K562 (cell line): ENCODE results near the gene TCHP. TPM values are rescaled to one million over a fixed set of nuclear protein-coding genes. Genes with fewer than 3 reads are reported as not detected.
A peak's percentile ranks its signal among the peaks of the same experiment; 100 is the strongest.

Experiments used
- BCOR ChIP-seq: fragments of 450-650 bp; IDR thresholded peaks from 2 replicates; pipeline ENCODE4 v1.6.1; 2016
- CBFA2T3 ChIP-seq: fragments of 450-650 bp; IDR thresholded peaks from 2 replicates; pipeline ENCODE4 v1.6.1; 2017
- RFX7 ChIP-seq: fragments of 250-450 bp; sonication (Bioruptor Pico); IDR thresholded peaks from 2 replicates; pipeline ENCODE4 v1.5.1; 2021; ENCODE audit warnings: mild to moderate bottlenecking
- ZNF253 ChIP-seq: fragments of 250-450 bp; sonication (Bioruptor Pico); conservative IDR thresholded peaks from 2 replicates; pipeline ENCODE4 v1.6.1; 2021; ENCODE audit warnings: mild to moderate bottlenecking
- polyA plus RNA-seq, 8 experiments: library from polyadenylated mRNA; depleted of rRNA in 4 of 8; stranded (reverse) in 5 of 8; unstranded in 3 of 8; fragments of >200 nt; fragmentation: Nextera tagmentation in 2 of 8; fragmentation: Illumina TruSeq in 1 of 8; extraction: Ambion mirVana in 2 of 8; extraction: Trizol in 1 of 8; gene quantifications; 2 replicates each; pipeline versions ENCODE4 v1.2.1 to v1.2.3, GENCODE V29; 2011 to 2014; ENCODE audit warnings: inconsistent platforms in 1 of 8, missing spikeins in 1 of 8
- total RNA-seq, 7 experiments: library from RNA; depleted of rRNA in 6 of 7; stranded (reverse); fragments of >200 nt in 6 of 7; fragmentation: Illumina TruSeq in 2 of 7; extraction: Trizol in 2 of 7; gene quantifications; 2 replicates each; pipeline versions ENCODE4 v1.2.1 to v1.2.3, GENCODE V29; 2011 to 2021; ENCODE audit warnings: low replicate concordance in 1 of 7
- TF ChIP-seq, protein P1 (sequence below), 2 experiments: fragments of 450-650 bp; formaldehyde crosslinking in 1 of 2; IDR thresholded peaks; 2 replicates each; pipeline versions ENCODE4 v1.4.0 to v1.6.1; 2014 to 2020; ENCODE audit warnings: mild to moderate bottlenecking in 2 of 2, borderline replicate concordance in 1 of 2, low read depth in 1 of 2
- TF ChIP-seq, protein P2 (sequence below): IDR thresholded peaks from 2 replicates; pipeline ENCODE4 v1.6.1; 2011; ENCODE audit warnings: borderline replicate concordance, low read depth, mild to moderate bottlenecking, moderate library complexity, low read length; ENCODE audit not compliant: insufficient read depth, poor library complexity, severe bottlenecking
- TF ChIP-seq, protein P3 (sequence below): fragments of 450-650 bp; IDR thresholded peaks from 2 replicates; pipeline ENCODE4 v1.6.1; 2018; ENCODE audit not compliant: partially characterized antibody
- TF ChIP-seq, protein P4 (sequence below): fragments of 250-450 bp; sonication (Bioruptor Pico); IDR thresholded peaks from 2 replicates; pipeline ENCODE4 v1.4.0; 2020
- TF ChIP-seq, protein P5 (sequence below): fragments of 450-650 bp; IDR thresholded peaks from 2 replicates; pipeline ENCODE4 v1.6.1; 2016; ENCODE audit warnings: low read depth, mild to moderate bottlenecking, moderate library complexity
- TF ChIP-seq, protein P6 (sequence below): sonication (generic); formaldehyde crosslinking; IDR thresholded peaks from 2 replicates; pipeline ENCODE4 v1.8.1; 2023; ENCODE audit warnings: mild to moderate bottlenecking, missing genetic modification reagents, moderate library complexity

The TCHP gene
- total and polyA plus RNA-seq, 9 of the 15 experiments (the other 6 are each of a cell fraction or from before 2014, with no cell fraction given) = 3.4 to 30.4 (median 19.7) TPM

DNA sequence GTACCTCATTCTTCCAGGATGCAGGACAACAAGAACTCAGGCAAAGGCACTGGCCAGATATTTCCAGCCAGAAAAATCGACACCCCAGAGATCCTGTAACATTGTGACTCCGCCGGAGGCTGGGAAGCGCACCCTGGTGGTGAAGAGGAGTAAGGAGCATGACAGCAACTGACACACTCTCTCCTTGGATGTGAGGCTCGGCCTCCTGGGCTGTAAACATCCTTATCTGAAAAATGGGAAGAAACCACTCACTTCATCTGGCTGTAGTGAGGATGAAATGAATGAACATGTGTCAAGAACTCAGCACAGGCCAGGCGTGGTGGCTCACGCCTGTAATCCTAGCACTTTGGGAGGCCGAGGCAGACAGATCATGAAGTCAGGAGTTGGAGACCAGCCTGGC is 27.5 kb downstream of the TCHP start (continued):
- TF ChIP-seq, protein P1, sequence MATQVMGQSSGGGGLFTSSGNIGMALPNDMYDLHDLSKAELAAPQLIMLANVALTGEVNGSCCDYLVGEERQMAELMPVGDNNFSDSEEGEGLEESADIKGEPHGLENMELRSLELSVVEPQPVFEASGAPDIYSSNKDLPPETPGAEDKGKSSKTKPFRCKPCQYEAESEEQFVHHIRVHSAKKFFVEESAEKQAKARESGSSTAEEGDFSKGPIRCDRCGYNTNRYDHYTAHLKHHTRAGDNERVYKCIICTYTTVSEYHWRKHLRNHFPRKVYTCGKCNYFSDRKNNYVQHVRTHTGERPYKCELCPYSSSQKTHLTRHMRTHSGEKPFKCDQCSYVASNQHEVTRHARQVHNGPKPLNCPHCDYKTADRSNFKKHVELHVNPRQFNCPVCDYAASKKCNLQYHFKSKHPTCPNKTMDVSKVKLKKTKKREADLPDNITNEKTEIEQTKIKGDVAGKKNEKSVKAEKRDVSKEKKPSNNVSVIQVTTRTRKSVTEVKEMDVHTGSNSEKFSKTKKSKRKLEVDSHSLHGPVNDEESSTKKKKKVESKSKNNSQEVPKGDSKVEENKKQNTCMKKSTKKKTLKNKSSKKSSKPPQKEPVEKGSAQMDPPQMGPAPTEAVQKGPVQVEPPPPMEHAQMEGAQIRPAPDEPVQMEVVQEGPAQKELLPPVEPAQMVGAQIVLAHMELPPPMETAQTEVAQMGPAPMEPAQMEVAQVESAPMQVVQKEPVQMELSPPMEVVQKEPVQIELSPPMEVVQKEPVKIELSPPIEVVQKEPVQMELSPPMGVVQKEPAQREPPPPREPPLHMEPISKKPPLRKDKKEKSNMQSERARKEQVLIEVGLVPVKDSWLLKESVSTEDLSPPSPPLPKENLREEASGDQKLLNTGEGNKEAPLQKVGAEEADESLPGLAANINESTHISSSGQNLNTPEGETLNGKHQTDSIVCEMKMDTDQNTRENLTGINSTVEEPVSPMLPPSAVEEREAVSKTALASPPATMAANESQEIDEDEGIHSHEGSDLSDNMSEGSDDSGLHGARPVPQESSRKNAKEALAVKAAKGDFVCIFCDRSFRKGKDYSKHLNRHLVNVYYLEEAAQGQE (IDR thresholded peaks at IDR 0.05; ENCODE audit: borderline replicate concordance) = peak; percentile 14; the same call in 1 of the 2 replicates
- TF ChIP-seq, protein P1 (CRISPR knock-in tag; IDR thresholded peaks at IDR 0.05; ENCODE audit: low read depth) = no peak
- TF ChIP-seq, protein P2, sequence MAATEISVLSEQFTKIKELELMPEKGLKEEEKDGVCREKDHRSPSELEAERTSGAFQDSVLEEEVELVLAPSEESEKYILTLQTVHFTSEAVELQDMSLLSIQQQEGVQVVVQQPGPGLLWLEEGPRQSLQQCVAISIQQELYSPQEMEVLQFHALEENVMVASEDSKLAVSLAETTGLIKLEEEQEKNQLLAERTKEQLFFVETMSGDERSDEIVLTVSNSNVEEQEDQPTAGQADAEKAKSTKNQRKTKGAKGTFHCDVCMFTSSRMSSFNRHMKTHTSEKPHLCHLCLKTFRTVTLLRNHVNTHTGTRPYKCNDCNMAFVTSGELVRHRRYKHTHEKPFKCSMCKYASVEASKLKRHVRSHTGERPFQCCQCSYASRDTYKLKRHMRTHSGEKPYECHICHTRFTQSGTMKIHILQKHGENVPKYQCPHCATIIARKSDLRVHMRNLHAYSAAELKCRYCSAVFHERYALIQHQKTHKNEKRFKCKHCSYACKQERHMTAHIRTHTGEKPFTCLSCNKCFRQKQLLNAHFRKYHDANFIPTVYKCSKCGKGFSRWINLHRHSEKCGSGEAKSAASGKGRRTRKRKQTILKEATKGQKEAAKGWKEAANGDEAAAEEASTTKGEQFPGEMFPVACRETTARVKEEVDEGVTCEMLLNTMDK = peak; percentile 9
- TF ChIP-seq, protein P3, sequence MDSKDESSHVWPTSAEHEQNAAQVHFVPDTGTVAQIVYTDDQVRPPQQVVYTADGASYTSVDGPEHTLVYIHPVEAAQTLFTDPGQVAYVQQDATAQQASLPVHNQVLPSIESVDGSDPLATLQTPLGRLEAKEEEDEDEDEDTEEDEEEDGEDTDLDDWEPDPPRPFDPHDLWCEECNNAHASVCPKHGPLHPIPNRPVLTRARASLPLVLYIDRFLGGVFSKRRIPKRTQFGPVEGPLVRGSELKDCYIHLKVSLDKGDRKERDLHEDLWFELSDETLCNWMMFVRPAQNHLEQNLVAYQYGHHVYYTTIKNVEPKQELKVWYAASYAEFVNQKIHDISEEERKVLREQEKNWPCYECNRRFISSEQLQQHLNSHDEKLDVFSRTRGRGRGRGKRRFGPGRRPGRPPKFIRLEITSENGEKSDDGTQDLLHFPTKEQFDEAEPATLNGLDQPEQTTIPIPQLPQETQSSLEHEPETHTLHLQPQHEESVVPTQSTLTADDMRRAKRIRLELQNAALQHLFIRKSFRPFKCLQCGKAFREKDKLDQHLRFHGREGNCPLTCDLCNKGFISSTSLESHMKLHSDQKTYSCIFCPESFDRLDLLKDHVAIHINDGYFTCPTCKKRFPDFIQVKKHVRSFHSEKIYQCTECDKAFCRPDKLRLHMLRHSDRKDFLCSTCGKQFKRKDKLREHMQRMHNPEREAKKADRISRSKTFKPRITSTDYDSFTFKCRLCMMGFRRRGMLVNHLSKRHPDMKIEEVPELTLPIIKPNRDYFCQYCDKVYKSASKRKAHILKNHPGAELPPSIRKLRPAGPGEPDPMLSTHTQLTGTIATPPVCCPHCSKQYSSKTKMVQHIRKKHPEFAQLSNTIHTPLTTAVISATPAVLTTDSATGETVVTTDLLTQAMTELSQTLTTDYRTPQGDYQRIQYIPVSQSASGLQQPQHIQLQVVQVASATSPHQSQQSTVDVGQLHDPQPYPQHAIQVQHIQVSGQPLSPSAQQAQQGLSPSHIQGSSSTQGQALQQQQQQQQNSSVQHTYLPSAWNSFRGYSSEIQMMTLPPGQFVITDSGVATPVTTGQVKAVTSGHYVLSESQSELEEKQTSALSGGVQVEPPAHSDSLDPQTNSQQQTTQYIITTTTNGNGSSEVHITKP = no peak
- TF ChIP-seq, protein P4, sequence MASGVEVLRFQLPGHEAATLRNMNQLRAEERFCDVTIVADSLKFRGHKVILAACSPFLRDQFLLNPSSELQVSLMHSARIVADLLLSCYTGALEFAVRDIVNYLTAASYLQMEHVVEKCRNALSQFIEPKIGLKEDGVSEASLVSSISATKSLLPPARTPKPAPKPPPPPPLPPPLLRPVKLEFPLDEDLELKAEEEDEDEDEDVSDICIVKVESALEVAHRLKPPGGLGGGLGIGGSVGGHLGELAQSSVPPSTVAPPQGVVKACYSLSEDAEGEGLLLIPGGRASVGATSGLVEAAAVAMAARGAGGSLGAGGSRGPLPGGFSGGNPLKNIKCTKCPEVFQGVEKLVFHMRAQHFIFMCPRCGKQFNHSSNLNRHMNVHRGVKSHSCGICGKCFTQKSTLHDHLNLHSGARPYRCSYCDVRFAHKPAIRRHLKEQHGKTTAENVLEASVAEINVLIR (CRISPR knock-in tag) = no peak
- TF ChIP-seq, protein P5, sequence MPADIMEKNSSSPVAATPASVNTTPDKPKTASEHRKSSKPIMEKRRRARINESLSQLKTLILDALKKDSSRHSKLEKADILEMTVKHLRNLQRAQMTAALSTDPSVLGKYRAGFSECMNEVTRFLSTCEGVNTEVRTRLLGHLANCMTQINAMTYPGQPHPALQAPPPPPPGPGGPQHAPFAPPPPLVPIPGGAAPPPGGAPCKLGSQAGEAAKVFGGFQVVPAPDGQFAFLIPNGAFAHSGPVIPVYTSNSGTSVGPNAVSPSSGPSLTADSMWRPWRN = no peak
- peak; percentile 26; the same call in 1 of the 2 replicates for TF ChIP-seq BCOR
- TF ChIP-seq RFX7 (CRISPR knock-in tag) = no peak
- no peak for TF ChIP-seq ZNF253 (CRISPR knock-in tag)
- TF ChIP-seq, protein P6, sequence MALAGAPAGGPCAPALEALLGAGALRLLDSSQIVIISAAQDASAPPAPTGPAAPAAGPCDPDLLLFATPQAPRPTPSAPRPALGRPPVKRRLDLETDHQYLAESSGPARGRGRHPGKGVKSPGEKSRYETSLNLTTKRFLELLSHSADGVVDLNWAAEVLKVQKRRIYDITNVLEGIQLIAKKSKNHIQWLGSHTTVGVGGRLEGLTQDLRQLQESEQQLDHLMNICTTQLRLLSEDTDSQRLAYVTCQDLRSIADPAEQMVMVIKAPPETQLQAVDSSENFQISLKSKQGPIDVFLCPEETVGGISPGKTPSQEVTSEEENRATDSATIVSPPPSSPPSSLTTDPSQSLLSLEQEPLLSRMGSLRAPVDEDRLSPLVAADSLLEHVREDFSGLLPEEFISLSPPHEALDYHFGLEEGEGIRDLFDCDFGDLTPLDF = no peak
- no peak for TF ChIP-seq CBFA2T3
